Fibroblast of lung (primary cell): ENCODE data around the gene USP24. TPM values are rescaled to one million over a fixed set of nuclear protein-coding genes. Genes with fewer than 3 reads are reported as not detected.

Source experiments
- DNase-seq, 2 donors: peaks; one replicate each; pipeline versions ENCODE4 v3.0.0 to v3.0.0-alpha.2; 2010; ENCODE audit warnings: low read depth in 2 of 2
- H2AFZ ChIP-seq: 2 replicates; pipeline ENCODE4 v1.5.1; 2012; ENCODE audit warnings: low read length, control low read depth, inconsistent platforms
- H3K27ac ChIP-seq: 2 replicates; pipeline ENCODE4 v1.5.1; 2011; ENCODE audit warnings: low read length, control low read depth; ENCODE audit not compliant: insufficient read depth
- H3K27me3 ChIP-seq: 2 replicates; pipeline ENCODE4 v1.5.1; 2011; ENCODE audit warnings: mild to moderate bottlenecking, low read length; ENCODE audit not compliant: control insufficient read depth, insufficient read depth
- H3K36me3 ChIP-seq: 2 replicates; pipeline ENCODE4 v1.5.1; 2011; ENCODE audit warnings: low read length; ENCODE audit not compliant: control insufficient read depth, insufficient read depth
- H3K4me1 ChIP-seq: 2 replicates; pipeline ENCODE4 v1.5.1; 2011; ENCODE audit warnings: low read length; ENCODE audit not compliant: control insufficient read depth, insufficient read depth; ENCODE audit errors: extremely low read depth
- H3K4me2 ChIP-seq: 2 replicates; pipeline ENCODE4 v1.5.1; 2011; ENCODE audit warnings: low read length, control low read depth; ENCODE audit not compliant: insufficient read depth; ENCODE audit errors: extremely low read depth
- H3K4me3 ChIP-seq, 4 experiments: fragments of 200-600 bp in 1 of 4; sonication (generic) in 1 of 4; replicated peaks in 1 of 4; 2 replicates each; pipeline ENCODE4 v1.5.1; 2011 to 2016; ENCODE audit warnings: low read length in 4 of 4, low read depth in 3 of 4, mild to moderate bottlenecking in 3 of 4, control low read depth in 2 of 4, inconsistent platforms in 1 of 4, mixed read lengths in 1 of 4; ENCODE audit not compliant: insufficient read depth in 1 of 4; ENCODE audit errors: control extremely low read depth in 1 of 4
- H3K79me2 ChIP-seq: 2 replicates; pipeline ENCODE4 v1.5.1; 2012; ENCODE audit warnings: mild to moderate bottlenecking, low read length, inconsistent platforms; ENCODE audit not compliant: control insufficient read depth, insufficient read depth
- H3K9ac ChIP-seq: 2 replicates; pipeline ENCODE4 v1.5.1; 2011; ENCODE audit warnings: mild to moderate bottlenecking, low read length, control low read depth; ENCODE audit not compliant: insufficient read depth
- H3K9me3 ChIP-seq: 2 replicates; pipeline ENCODE4 v1.5.1; 2012; ENCODE audit warnings: low read depth, low read length; ENCODE audit not compliant: control insufficient read depth, insufficient read depth
- H4K20me1 ChIP-seq: 2 replicates; pipeline ENCODE4 v1.5.1; 2011; ENCODE audit warnings: low read length; ENCODE audit not compliant: control insufficient read depth, insufficient read depth; ENCODE audit errors: extremely low read depth
- CTCF ChIP-seq, 2 donors: IDR thresholded peaks in 1 of 2; conservative IDR thresholded peaks in 1 of 2; 1 replicate in 1 of 2; 2 replicates in 1 of 2; pipeline ENCODE4 v1.5.1; 2011 to 2012; ENCODE audit warnings: low read length in 2 of 2, control low read depth in 1 of 2, inconsistent platforms in 1 of 2, low read depth in 1 of 2, mild to moderate bottlenecking in 1 of 2
- EZH2 ChIP-seq: IDR thresholded peaks from 2 replicates; pipeline ENCODE4 v1.5.1; 2012; ENCODE audit warnings: low read length, control low read depth, mild to moderate bottlenecking; ENCODE audit errors: missing control alignments
- polyA plus RNA-seq, 2 donors: library from polyadenylated mRNA; depleted of rRNA in 1 of 2; stranded (reverse) in 1 of 2; unstranded in 1 of 2; fragments of >200 nt; gene quantifications; 2 replicates each; pipeline ENCODE4 v1.2.1, GENCODE V29; 2011 to 2012; ENCODE audit warnings: missing spikeins in 1 of 2
- total RNA-seq: library from RNA; depleted of rRNA; stranded (reverse); fragments of >200 nt; gene quantifications from 2 replicates; pipeline ENCODE4 v1.2.1, GENCODE V29; 2014

Gene USP24
- total and polyA plus RNA-seq, 2 donors (not counting 1 experiment from before 2014, with no cell fraction given) = 16.4 to 63.9 TPM

- Histone ChIP-seq H3K79me2 (no peaks in the 10 kb centered on the region), H3K4me3 (no peak overlapping the region), H2AFZ (no peak overlapping the region), H3K4me1 (no peaks in the 10 kb centered on the region), H3K4me2 (no peak overlapping the region), H3K9ac (no peak overlapping the region), H3K9me3 (no peaks in the 10 kb centered on the region), H4K20me1 (no peaks in the 10 kb centered on the region), H3K27me3 (no peaks in the 10 kb centered on the region), H3K36me3 (peaks cover 18% of the 10 kb centered on the region), H3K27ac (no peak overlapping the region)
- no peak for DNase-seq
- TF ChIP-seq CTCF (conservative IDR thresholded peaks at IDR 0.05 in 1 of 2, IDR thresholded peaks at IDR 0.05 in 1 of 2; ENCODE audit: low read depth in 1 of 2, low read length in 2 of 2) (no peak), EZH2 (no peak)
Observed at GRCh38 chr1:55068638-55069037, 146.5 kb downstream of the USP24 start.

- DNase-seq = no peak
- H3K36me3 ChIP-seq = peaks cover 16% of the 10 kb centered on the region
Observed at GRCh38 chr1:55067914-55068313, 147.2 kb downstream of the USP24 start.

GRCh38 chr1:55067022-55067778 is 148.0 kb downstream of the USP24 start:
- Histone ChIP-seq H3K4me3 (no peak overlapping the region), H3K9ac (no peak overlapping the region), H3K27ac (no peak overlapping the region), H2AFZ (no peak overlapping the region), H3K36me3 (peaks cover 16% of the 10 kb centered on the region), H3K27me3 (no peaks in the 10 kb centered on the region), H3K4me2 (no peak overlapping the region), H4K20me1 (no peaks in the 10 kb centered on the region), H3K9me3 (no peaks in the 10 kb centered on the region), H3K79me2 (no peaks in the 10 kb centered on the region), H3K4me1 (no peaks in the 10 kb centered on the region)
- no peak for DNase-seq
- TF ChIP-seq CTCF (conservative IDR thresholded peaks at IDR 0.05 in 1 of 2, IDR thresholded peaks at IDR 0.05 in 1 of 2; ENCODE audit: low read depth in 1 of 2, low read length in 2 of 2) (no peak), EZH2 (no peak)

More at GRCh38 chr1:55067914-55068313, 147.2 kb downstream of the USP24 start:
- no peak overlapping the region for H3K4me2 ChIP-seq
- no peaks in the 10 kb centered on the region for H3K4me1 ChIP-seq
- no peaks in the 10 kb centered on the region for H3K79me2 ChIP-seq
- H3K4me3 ChIP-seq = no peak overlapping the region
- H4K20me1 ChIP-seq = no peaks in the 10 kb centered on the region
- H3K27me3 ChIP-seq = no peaks in the 10 kb centered on the region
- no peak overlapping the region for H2AFZ ChIP-seq
- TF ChIP-seq EZH2 = no peak
- TF ChIP-seq CTCF (conservative IDR thresholded peaks at IDR 0.05 in 1 of 2, IDR thresholded peaks at IDR 0.05 in 1 of 2; ENCODE audit: low read depth in 1 of 2, low read length in 2 of 2) = no peak
- no peak overlapping the region for H3K9ac ChIP-seq
- H3K9me3 ChIP-seq = no peaks in the 10 kb centered on the region
- no peak overlapping the region for H3K27ac ChIP-seq
